HG02759 (cell line): ENCODE measurements around the gene SHROOM2.
A peak's percentile ranks its signal among the peaks of the same experiment; 100 is the strongest.

Experiments used
- ATAC-seq: cut with Tn5 transposase; IDR thresholded peaks from one replicate; pipeline ENCODE4 v1.9.1; 2021; ENCODE audit warnings: mild to moderate bottlenecking, moderate library complexity; ENCODE audit not compliant: unreplicated experiment

SHROOM2 gene

GRCh38 chrX:9937761-9938160 is 151.5 kb downstream of the SHROOM2 start:
- ATAC-seq, result no peak

- ATAC-seq, result no peak
Observed at GRCh38 chrX:9938516-9938915, 152.3 kb downstream of the SHROOM2 start.

GRCh38 chrX:9940421-9940820 is 154.2 kb downstream of the SHROOM2 start:
- no peak for ATAC-seq

- ATAC-seq, result peak; percentile 97
Observed at GRCh38 chrX:9942086-9942485, 155.9 kb downstream of the SHROOM2 start.

- ATAC-seq, result no peak
Observed at GRCh38 chrX:9943420-9943819, 157.2 kb downstream of the SHROOM2 start.

GRCh38 chrX:9947131-9947794 is 161.0 kb downstream of the SHROOM2 start:
- ATAC-seq, result no peak

- no peak for ATAC-seq
Observed at GRCh38 chrX:9948406-9948805, 162.2 kb downstream of the SHROOM2 start.

- ATAC-seq, result no peak
Observed at GRCh38 chrX:9952300-9952699, 166.1 kb downstream of the SHROOM2 start.

GRCh38 chrX:9953396-9953795 is 167.2 kb downstream of the SHROOM2 start:
- no peak for ATAC-seq

GRCh38 chrX:9955506-9955905 is 169.3 kb downstream of the SHROOM2 start:
- no peak for ATAC-seq

- no peak for ATAC-seq
Observed at GRCh38 chrX:9957743-9958142, 171.5 kb downstream of the SHROOM2 start.

GRCh38 chrX:9958183-9958582 is 172.0 kb downstream of the SHROOM2 start:
- ATAC-seq, result no peak

GRCh38 chrX:9961750-9962149 is 175.5 kb downstream of the SHROOM2 start:
- no peak for ATAC-seq

- no peak for ATAC-seq
Observed at GRCh38 chrX:9966775-9967408, 180.7 kb downstream of the SHROOM2 start, which contains the start of gene CLDN34. TSS of gene CLDN34 (plus strand) at chrX:9967358. CDS start at chrX:9967358, 0 bp downstream.

- no peak for ATAC-seq
Observed at GRCh38 chrX:9977635-9978034, 191.4 kb downstream of the SHROOM2 start.

GRCh38 chrX:9980401-9980800 is 194.2 kb downstream of the SHROOM2 start:
- ATAC-seq, result no peak

GRCh38 chrX:9980927-9981326 is 194.7 kb downstream of the SHROOM2 start:
- ATAC-seq, result no peak

GRCh38 chrX:9983441-9983840 is 197.2 kb downstream of the SHROOM2 start:
- ATAC-seq, result no peak

- ATAC-seq, result no peak
Observed at GRCh38 chrX:9983846-9984245, 197.6 kb downstream of the SHROOM2 start.

GRCh38 chrX:9988762-9989161 is 202.5 kb downstream of the SHROOM2 start:
- no peak for ATAC-seq

GRCh38 chrX:9992061-9992460 is 205.8 kb downstream of the SHROOM2 start:
- ATAC-seq, result no peak

GRCh38 chrX:9992724-9993123 is 206.5 kb downstream of the SHROOM2 start:
- no peak for ATAC-seq
